Inflammatory macrophage (primary cell): ENCODE results near the gene GTF2IRD1.
"Not testable (repeated sequence)": the region's sequence is repeated elsewhere in the genome, so short reads cannot be mapped to it uniquely, and the experiment has no call there.

Experiments
- DNase-seq, 2 donors: peaks; one replicate each; pipeline ENCODE4 v3.0.0-alpha.2; 2020 to 2022

The GTF2IRD1 gene

DNA sequence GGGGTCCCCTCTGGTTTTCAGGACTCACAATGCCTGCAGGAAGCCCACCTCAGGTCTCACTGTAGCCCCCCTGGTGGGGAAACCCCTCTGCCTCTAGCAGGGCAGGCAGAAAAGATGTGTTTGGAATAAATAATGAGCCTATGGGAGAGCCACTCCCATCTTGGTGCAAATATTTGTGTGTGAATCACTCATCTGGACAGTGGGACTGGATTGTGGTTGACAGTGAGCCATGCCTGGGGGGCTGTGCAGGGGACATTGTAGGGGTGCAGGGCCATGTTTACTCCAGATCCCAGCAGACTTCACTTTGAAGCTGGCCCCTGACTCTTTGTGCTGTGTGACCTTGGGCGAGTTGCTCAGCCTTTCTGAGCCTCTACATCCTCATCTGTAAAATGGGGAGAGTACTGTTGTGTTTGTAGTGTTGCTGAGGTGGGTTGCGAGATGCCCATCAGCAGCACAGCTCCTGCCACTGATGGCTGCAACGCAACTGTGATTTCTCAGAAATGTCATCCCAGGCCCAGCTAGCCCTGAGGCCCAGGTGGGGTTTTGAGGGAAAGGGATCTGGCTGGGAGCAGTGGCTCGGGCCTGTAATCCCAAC is 20.7 kb downstream of the GTF2IRD1 start:
- DNase-seq: no peak

DNA sequence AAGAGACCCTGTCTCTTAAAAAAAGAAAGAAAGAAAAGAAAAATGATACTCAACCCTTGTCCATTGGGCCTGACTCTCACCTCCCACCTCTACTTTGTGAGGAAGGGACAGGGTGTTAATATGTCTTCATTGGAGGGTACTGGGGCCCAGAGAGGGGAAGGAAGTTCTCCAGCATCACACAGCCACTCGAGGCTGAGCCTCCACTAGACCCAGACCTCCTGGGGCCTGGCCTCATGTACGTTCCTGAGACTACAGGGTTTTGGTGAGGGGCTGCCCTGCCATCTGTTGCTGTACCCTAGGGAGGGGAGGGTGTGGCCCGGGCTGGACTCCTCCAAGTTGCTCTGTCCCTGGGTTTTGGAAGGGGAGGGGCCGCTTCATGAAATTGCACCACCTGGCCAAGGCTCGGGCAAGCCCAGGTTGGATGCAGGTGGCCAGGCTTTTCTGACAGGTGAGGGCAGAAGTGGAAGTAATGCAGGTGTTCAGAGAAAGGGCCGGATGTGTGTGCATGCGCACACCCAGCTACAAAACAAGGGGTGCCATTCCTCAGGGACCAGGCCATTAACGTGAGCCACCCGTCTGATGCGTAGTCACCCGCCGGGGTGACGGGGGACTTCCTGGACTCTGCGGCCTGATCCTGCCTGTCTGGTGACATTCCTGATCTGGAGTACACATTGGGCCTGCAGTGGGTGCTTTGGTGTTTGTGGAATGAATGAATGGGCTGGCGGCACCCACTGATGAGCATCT is 21.7 kb downstream of the GTF2IRD1 start:
- DNase-seq: no peak

DNA sequence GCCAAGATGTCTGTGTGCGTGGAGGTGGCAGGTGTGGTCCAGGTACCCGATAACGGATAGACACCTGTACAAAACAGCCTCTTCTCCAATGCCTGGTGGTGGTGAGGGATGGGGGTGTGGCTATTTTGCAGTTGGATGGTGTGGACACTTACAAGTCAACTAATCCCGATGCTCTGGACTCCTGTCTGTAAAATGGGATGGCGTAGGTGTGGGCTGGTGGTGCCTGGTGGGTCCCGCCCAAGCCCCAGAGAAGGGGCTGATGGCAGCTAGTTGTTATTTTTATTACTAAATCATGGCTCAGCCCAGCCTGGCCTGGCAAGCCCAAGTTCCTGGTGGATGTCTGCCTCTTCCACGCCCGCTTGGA is 22.3 kb downstream of the GTF2IRD1 start:
- DNase-seq: no peak

DNA sequence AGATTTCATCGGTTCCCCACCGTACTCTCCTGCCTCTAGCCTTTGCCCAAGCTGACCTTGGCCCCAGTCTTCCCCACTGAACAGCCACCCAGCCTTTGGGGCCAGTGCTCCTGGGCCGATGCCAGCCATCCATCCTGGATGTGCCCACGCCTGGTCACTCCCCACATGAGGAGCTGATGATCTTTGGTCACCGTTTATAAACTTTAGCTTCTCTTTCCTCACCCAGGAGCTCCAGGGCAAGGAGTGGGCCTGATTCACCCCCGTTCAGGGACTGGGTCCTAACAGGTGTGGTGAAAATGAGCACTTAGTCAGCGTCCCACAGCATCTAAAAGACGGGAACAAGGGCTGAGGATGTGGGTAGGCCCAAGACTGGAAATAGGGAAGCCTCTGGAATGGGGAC is 22.9 kb downstream of the GTF2IRD1 start:
- DNase-seq: peak; percentile 26 to 50

DNA sequence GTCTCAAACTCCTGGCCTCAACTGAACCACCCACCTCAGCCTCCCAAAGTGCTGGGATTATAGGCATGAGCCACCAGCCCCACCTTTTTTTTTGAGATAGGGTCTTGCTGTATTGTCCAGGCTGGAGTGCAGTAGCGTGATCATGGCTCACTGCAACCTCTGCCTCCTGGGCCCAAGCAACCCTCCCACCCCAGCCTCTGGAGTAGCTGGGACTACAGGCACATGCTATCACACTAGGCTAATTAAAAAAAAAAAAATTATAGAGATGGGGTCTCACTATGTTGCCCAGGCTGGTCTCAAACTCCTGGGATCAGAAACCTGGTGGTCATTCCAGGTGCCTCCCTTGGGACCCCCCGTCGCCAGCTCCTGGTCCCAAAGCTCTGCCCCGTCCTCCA is 25.0 kb downstream of the GTF2IRD1 start:
- no peak for DNase-seq

DNA sequence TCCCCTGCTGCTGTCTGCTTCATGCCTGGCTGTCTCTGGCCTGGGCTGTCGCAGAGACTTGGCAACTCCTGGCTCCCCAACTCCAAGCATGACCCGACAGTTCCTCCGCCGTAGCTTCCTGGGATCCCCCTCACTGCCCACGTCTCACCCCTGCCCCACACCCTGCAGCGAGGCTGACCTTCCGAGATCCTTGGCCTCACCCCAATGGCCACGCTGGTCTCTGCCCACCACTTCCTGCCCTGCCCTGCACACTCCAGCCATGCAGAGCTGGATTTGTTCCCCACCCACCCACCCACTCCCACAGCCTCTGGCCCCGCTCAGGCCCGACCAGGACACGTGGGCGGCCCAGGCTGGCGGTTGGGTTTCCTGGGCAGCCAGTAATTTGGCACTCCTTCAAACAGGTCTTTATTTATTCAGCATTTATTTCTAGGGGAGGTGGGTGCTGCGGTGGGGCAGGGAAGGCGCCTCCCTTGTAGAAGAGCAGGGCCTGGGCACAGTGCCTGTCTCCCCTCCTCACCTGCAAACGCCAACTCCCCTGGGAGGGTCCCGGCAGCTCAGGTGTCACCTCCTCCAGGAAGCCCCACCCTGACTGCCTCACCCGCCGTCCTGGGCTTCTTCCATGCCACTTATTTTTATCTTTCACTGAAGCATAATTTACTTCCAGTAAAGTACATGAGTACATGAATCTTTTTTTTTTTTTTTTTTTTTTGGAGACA is 25.5 kb downstream of the GTF2IRD1 start:
- peak; percentile 87 to 97 for DNase-seq

DNA sequence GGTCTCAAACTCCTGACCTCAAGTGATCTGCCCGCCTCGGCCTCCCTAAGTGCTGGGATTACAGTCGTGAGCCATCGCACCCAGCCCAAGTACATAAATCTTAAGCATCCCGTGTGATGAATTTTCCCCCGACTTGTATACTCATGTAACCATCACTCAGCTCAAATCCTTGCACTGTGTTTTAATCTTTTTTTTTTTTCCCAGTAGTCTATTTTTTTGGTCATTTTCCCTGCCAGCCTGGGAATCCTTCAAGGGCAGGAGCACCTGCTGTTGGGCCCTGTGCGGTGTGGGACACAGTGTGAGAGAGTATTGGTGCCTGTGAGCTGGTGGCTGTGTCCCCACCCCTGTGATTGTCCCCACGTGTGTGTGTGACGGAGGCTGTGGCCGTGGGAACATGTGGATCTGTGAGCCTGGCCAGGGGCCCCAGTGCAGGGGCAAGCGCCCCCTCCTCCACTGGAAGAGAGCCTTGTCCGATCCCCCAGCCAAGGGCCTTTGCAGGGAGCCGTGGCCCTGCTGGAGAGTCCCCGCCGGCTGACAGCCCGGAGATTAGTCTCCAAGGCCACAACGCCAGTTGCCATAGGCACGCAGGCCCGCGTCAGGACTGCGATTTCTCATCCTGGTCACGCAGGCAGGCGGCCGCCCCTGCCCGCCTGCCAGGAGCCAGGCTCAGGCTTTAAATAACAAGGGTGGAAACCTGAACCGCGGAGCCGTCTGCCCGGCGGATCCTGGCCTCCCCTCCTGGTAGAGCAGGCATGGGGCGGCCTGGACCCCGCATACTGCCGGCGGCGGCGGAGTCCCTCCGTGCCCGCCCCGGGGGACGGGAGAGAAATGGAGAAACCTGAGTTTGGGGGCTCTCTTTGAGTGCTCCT is 26.5 kb downstream of the GTF2IRD1 start:
- DNase-seq: peak; percentile 57 to 86

DNA sequence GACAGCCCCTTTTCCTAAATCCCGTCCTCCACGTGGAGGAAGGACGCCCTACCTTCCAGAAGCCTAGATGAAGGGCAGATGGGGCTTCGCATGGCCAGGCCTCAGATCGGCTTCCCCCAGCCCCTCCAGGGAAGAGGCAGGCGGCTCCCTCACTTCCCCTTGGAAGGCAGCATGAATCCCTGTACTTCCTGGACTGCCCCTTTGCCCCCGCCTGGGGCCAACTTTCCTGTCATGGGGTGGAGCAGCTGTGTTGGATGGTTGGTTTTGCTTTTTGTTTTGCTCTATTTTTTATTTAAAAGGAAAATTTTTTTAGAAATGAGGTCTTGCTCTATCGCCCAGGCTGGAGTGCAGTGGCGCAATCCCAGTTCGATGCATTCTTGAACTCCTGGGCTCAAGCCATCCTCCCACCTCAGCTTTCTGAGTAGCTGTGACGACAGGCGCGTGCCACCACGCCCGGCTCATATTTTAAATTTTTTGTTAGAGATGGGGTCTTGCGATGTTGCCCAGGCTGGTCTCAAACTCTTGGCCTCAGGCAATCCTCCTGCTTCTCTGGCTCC is 27.2 kb downstream of the GTF2IRD1 start:
- peak; percentile 51 to 72 for DNase-seq

DNA sequence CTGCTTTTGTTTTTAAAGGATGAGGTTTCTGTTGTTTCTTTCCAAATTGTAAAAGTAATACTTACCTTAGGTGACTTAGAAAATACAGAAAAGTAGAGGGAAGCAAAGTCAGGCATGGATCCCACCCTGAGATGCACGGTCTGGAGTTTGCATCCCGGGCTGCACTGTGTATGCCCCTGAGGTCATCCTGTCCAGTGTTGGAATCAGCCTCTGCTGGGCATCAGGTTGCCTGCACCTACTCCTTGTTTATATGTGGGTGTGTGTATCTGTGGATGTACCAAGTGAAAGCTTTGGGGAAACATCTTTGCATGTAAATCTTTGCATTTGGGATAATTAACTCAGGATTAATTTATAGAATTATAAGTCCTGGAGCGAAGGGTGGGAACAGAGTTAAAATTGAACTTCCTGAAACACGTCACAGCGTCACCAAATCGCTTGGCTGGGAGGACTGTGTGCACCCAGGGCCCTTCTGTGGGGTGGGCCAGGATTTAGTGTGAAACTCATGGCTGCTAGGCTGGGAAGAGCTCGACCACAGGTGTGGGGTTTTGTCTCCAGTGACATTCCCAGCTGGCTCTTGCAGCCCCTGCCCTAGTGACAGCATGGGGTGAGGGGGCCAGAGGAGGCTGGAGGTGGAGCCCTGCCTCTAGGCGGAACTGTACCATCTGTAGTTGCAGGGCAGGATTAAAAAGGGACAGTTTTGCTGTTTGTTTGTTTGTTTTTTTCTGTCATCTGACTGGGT is 27.9 kb downstream of the GTF2IRD1 start:
- peak in 1 of 2 donors; percentile 5 for DNase-seq

DNA sequence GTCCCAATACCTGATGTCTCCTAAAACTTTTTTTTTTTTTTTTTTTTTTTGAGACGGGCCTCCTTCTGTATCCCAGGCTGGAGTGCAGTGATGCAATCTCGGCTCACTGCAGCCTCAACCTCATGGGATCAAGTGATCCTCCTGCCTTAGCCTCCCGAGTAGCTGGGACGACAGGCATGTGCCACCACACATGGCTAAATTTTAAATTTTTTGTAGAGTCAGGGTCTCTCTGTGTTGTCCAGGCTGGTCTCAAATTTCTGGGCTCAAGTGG is 28.4 kb downstream of the GTF2IRD1 start:
- no peak for DNase-seq

DNA sequence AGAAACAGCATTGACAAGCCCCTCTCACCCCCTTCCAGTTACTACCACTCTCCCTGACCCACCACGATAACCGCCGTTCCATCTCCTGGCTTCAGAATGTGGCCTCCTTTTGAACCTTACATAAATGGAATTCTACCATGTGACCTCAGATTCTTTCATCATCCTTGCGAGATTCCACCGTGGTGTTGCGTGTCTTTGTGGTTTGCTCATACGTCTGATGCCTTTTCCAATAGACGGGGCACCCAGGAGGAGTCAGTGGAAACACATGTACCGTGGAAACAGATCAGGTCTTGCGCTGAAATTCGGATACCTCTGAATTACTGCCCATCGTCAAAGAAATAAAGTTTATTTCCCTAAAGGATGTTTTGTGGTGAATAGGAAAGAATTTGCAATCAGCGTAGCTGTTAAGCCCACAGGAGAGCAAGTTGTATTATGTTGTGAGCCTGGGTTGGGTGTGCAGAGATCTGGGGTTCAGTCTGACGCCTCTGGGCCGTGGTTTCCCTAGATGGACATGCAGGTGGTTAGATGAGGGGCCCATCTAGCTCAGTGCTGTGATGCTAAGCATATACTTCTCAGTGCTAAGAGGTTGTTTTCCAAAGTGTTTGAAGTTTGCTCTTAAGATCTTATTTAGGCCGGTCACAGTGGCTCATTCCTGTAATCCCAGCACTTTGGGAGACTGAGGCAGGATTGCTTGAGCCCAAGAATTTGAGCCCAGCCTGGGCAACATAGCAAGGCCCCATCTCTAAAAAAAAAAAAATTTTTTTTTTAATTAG is 29.1 kb downstream of the GTF2IRD1 start:
- DNase-seq: peak; percentile 86 to 92

DNA sequence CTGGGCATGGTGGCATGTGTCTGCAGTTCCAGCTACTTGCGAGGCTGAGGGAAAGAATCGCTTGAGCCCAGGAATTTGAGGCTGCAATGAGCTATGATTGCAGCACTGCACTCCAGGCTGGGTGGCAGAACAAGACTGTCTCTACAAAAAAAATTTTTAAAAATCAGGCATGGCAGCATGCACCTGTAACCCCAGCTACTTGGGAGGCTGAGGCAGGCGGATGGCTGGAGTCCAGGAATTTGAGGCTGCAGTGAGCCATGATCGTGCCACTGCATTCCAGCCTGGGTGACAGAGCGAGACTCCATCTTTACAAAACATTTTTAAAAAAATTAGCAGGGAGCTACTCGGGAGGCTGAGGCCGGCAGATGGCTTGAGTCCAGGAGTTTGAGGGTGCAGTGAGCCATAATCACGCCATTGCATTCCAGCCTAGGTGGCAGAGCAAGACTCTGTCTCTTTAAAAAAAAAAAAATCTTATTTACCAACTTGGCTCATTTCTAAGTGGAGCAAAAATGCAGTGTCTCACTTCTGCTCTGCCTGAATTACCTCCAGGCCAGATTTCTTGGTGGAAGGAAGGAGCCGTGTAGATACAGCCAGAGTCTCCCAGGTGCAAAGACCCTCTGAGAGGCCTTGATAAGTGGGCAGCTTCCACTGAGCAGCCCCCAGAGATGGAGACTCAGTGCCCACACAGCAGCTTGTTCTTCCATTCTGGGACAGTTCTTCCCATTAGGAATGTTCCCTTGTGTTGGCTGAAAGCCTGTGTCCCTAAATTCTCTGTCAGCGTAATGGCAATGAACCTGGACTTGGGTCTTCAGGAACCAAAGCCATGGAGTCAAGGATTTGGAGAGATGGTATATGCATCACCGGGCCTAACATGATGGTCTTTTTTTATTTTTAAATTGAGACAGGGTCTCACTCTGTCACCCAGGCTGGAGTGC is 30.0 kb downstream of the GTF2IRD1 start:
- no peak for DNase-seq

DNA sequence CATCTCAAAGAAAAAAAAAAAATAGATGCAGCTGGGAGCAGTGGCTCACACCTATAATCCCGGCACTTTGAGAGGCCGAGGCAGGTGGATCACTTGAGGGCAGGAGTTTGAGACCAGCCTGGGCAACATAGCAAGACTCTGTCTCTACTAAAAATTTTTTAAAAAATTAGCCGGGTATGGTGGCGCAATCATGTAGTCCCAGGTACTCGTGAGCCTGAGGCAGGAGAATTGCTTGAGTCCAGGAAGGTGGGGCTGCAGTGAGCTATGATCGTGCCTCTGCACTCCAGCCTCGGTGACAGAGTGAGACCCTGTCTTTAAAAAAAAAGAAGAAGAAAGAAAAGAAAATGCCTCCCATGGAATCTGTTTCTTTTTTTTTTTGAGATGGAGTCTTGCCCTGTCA is 31.9 kb downstream of the GTF2IRD1 start:
- no peak for DNase-seq

DNA sequence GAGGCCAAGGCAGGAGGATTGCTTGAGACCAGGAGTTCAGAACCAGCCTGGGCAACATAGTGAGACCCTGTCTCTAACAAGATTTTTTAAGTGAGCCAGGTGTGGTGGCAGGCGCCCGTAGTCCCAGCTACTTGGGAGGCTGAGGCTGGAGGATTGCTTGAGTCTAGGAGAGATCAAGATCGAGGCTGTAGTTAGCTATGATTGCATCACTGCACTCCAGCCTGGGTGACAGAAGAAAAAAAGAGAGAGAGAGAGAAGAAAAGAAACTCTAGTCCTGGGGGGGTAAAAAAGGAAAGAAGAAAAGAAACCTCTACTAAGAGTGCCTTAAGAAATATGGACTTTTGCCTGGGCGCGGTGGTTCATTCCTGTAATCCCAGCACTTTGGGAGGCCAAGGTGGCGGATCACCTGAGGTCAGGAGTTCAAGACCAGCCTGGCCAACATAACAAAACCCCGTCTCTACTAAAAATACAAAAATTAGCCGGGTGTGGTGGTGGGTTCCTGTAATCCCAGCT is 34.9 kb downstream of the GTF2IRD1 start:
- DNase-seq: not testable (repeated sequence)

DNA sequence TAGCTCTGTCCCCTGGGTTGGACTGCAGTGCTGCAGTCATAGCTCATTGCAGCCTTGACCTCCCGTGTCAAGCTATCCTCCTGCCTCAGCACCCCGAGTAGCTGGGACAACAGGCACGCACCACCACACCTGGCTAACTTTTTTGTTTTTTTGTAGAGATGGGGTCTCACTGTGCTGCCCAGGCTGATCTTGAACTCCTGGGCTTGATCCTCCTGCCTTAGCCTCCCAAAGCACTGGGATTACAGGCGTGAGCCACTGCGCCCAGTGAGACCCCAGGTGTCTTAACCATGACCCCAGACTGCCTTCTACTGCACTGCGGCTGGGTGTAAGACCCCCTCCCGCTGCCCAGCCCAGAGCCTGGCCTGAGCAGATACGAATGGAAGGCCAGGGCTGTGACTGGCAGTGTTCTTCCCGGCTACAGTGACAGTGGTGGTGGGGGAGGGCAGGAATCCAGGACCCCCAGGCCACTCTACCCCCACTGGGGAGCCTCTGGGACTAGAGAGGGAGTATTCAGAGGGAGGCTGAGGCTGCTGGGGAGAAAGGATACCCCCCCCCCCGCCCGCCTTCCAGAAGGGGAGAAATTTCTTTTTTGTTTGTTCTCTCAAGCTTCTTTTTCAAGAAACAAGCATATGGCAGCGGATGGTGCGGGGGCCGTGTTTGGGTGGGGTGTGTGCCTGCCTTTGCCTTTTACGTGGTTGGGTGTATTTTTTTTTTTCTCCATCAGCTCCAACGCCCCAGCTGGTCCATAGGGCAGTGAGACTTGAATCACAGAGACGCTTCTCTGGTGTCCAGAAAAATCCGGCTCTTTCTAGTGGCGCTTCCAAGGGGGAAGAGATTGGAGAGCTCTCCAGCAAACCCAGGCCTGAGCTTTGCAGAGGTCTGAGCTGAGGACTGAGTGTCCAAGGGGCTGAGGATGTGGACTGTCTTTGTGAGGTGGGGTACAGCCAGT is 36.6 kb downstream of the GTF2IRD1 start:
- DNase-seq: no peak

DNA sequence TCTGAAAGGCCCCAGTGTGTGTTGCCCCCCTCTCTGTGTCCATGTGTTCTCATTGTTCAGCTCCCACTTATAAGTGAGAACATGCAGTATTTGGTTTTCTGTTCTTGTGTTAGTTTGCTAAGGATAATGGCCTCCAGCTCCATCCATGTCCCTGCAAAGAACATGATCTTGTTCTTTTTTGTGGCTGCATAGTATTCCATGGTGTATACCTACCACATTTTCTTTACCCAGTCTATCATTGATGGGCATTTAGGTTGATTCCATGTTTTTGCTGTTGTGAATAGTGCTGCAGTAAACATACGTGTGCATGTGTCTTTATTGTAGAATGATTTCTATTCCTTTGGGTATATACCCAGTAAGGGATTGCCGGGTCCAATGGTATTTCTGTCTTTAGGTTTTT is 37.8 kb downstream of the GTF2IRD1 start:
- not testable (repeated sequence) for DNase-seq

DNA sequence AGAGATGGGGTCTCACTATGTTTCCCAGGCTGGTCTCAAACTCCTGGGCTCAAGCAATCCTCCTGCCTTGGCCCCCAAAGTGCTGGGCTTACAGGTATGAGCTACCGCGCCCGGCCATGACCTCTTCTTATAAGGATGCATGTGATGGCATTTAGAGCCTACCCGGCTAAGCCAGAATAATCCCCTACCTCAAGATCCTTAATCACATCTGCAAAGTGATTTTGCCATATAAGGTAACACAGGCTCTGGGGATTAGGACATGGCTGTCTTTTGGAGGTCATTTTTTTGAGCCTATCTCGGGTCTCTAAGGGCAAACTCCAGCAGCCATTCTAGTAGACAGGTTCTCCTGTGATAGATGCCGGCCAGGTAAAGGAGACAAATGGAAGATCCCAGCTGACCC is 39.6 kb downstream of the GTF2IRD1 start:
- no peak for DNase-seq

DNA sequence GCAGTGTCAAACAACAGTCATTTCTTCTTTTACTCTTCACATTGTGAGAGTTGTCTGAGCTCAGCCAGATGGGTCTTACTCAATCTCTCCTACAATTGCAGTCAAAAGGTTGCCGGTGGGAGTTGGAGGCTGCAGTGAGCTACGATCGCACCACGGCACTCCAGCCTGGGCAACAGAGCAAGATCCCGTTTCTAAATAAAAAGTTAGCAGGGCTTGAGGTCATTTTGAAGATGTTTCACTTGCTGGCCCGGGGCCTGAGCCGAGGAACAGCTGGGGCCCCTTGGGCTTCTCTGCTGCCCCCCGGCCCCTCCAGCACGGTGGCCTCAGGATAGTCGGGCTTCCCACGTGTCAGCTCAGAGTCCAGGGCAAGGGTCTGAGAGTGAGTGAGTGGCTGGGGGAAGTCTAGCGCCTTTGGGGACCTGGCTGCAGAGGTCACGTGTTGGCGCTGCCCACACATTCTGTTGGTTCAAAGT is 40.4 kb downstream of the GTF2IRD1 start:
- DNase-seq: peak; percentile 21 to 32
